Hindlimb muscle (tissue), 1 donor: ENCODE results near the gene BARX1. TPM values are rescaled to one million over a fixed set of nuclear protein-coding genes. Genes with fewer than 3 reads are reported as not detected.
"Not testable (repeated sequence)": the region's sequence is repeated elsewhere in the genome, so short reads cannot be mapped to it uniquely, and the experiment has no call there.

Experiments used
- DNase-seq: peaks from one replicate; pipeline ENCODE4 v3.0.0-alpha.2; 2013
- polyA plus RNA-seq: library from polyadenylated mRNA; unstranded; fragments of 120-200 nt; gene quantifications from one replicate; pipeline ENCODE4 v1.2.1, GENCODE V29; 2013; ENCODE audit not compliant: insufficient read length

BARX1 gene
- polyA plus RNA-seq, 1 donor = not detected

DNA sequence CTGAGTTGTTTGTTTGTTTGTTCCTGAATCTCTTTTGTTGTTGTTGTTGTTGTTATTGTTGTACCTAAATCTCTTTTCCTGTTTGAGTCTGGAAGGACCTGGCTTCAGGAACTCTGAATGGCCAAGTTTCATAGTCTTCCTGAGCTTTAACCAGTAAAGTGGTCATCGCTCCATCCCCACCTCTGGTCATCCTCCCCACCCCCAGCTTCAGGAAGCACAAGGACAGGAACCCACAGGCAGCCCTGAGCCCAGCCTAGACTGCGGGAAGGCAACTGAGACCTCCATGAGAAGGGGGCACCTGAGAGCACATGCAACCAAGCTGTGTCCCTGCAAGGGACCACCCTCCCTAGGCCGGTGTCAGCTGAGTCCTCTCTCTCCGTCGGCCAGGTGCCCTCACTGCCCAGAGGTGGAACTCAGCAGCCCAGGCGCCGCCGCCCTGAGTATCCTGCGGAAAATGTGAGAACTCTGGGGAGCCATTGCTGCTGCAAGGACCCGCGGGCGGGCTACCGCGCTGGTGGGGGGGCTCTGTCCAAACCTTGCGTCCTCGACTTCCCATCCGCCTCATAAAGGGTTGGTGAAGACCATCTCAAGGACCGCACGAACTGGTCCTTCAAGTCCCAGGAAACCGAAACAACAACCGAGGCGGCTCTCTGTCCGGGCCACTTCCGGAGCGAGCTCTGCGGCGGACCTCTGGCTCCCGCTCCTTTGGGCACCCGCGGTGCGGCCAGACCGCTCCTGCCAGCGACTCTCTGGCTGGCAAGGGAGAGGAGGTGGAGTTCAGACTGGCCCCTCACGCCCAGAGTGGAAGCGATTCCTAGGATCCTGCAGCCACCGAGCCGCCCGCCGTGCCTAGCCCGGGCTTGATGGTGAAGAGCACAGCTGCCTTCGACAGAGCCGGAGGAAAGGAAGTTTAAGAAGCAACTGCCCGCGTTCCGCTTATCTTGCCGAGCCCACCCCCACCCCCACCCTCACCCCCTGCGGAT lies 4.2 kb downstream of the BARX1 start:
- no peak for DNase-seq

DNA sequence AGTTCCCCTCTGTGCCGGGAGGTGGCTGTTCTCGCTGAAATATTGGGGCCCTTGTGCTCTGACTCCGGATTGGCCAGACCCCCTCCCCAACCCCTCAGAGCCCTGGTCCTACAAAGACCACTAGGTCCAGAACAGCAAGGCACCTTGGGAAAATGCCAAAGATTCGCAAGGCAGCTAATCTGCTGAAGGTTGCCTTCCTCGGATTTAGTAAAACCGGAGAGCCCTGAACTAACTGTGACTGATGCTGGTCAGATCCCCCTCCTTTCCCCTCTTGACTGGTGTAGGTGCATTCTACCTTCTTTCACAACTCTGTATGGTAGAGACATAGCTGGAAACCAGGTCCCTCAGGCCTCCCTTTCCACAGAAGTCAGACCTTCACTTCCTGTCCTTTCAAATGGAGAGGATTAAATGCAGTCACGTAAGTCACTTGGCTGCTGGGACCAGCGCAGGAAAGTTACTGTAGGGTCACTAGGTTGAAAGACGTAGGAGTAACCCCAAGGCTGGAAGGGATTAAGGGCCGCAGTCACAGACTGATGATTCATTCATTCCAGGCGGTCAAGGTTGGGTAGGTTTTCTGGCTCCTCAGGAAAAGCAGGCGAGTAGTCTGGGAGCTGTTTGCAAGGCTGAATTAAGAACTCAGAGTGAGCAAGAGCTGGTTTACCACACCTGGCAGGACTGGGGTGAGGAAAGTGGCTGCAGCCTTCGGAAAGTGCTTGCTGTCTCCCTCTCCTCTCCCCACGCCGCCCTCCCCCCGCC lies 5.3 kb downstream of the BARX1 start:
- DNase-seq = no peak

DNA sequence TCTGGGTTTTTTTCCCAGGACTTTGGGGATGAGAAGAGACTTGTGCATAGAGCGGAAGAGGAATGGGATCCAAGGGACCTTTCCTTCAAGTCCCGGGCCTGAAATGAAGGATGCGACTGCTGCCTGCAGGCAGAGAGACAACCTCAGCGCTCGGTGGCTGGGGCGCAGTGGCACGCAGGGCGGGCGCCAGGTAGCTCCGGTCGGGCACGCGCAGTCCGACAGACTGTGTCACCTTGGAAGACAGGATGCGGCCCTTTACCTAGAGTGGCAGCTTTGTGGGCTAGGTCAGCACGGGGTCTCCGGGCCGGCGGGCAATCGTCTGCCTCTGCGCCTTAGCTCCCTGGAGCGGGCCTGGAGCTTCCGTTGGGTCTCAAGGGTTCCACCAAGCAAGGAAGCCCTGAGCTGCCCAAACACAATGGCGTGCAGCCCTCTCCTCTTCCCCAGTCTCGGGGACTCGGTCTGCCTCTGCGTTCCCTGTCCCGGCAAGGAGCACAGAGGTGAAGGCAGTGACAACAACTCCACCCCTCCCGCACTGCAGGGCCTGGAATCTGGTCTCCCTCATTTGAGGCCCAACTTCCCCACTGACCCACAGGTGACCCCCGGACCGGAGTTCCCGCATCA lies 6.0 kb downstream of the BARX1 start:
- DNase-seq = no peak

DNA sequence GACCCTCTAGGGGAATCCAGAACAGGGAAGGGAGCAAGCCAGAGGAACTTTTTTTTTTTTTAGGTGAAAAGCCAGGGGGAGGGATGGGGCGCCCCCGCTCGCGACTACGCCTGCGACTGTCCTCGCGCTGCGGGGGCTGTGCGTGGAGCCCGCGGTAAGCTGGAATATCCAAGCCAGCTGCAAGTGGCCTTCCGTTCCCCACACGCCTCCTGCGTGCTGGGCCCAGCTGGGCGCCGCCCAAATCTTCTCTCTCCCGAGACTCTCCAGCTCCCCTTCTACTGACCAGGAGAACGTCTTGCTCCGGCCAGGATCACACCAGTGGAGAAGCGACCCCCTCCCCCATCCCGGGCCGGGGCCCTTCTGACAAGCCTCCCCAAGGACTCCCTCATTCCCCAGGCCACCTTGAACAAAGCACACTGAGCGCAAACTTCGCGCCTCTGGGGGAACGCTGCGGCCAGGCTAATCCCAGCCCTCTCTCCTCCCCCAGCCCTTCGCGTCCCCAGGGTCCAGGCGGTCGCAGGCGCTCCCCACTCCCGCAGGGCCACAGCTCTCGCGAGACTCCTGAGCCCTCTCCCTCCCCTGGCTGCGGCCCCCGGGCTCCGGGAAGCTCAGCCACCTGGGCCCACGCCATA lies 6.6 kb downstream of the BARX1 start:
- DNase-seq = no peak

DNA sequence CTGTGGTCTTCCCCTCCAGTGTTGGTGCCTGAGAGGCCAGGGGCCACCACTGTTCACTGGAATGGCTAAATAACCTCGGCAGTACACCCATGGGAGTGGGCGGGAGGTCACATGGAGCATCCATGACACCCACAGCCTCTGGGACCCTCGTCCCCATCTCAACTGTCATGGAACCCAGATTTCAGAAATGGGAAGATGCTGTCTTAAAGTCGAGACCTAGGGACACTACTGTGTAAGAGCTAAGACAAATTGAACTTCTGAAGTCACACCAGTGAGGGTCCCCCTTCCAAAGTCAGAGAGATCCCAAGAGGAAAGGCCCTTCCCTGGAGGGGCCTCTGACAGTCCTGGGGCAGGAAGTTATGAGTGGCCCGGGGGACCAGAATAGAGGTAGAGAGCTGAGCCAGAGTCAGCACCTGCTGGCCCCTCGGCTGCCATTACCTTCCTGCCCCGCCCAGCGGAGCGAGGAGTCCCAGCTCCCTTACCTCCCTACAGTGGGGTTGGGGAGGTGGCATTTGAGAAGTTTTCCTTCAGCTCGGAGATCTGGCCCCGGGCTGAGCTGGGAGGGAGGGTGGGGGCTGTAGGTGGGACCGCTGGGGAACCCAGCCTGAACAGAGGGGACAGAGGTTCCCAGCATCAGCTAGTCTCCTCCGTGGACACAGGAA lies 7.6 kb downstream of the BARX1 start:
- DNase-seq = no peak

DNA sequence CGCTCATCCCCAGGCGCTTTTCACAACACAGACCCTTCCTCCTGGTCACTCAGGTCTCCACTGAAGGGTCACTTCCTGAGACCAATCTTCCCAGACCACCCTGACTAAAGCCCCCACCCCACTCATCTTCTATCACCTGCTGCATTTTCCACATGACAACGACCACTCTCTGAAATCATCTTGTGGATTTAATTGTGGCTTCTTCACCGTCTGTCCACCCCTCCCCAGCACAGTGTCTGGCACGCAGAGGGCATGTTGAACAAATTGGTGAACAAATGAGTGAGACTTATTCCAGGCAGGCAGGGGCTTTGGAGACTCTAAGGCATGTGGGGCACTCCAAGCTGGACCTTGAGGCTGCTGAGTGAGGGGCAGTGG lies 8.8 kb downstream of the BARX1 start:
- DNase-seq = no peak

DNA sequence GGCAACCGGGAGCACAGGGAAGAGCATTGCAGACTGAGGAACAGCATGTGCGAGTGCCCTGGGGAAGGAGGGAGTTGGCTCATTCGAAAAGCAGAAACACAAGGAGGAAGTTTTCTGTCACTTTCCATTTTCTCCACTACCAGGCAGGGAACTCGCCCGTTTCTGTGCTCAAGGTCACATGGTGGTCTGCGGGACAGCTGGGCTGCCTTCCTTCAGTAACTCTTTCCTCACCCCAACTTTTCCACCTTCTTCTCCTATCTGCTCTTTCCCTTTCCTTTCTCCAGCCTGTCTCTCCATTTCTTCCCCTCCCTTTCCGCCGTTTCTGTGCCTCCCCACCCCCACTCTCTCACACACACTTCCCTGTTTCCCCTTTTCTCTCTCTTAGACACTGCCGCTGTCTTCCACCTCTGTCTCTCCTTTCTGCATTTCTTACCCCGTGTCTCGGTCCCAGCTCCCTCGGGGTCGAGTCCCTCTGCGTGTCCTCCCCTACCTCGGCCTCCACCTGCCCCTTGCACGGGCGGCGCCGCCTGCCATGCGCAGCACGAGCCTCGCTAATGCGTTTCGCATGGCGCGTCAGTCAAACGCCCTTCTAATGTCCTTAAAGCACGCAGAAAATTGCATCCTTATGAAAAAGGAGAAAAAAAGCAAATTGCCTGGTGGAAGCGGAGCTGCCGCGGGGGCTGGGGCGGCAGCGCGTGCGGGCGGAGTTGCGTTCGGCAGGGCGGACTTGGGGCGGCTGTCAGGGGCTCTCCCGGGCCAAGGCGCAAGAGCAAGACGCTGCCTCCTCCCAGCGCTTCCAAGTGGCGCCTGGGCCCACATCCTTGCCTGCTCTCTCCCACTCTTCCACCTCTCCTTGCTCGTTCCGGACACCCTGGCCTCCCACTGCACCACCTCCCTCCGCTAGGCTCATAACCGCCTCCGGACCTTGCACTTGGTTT lies 9.5 kb downstream of the BARX1 start:
- DNase-seq = no peak

DNA sequence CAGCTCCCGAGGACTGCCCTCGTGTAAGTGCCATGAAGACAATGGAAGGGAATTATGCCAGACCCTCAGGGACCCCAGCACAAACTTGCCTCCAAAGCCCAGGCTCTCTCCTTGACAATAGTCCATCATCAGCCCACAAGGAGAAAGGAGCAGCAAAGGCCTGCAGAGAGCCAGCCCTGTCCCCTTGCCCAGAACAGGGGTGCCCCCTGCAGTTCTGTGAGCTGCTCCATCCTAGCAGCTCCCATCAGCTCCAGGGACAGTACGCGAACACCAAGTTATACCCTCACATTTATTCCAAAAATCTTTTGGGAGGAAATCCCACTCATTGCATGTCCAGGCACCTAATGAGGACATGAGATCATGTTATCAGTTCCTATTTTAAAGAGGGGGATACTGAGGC lies 11.1 kb downstream of the BARX1 start:
- no peak for DNase-seq

DNA sequence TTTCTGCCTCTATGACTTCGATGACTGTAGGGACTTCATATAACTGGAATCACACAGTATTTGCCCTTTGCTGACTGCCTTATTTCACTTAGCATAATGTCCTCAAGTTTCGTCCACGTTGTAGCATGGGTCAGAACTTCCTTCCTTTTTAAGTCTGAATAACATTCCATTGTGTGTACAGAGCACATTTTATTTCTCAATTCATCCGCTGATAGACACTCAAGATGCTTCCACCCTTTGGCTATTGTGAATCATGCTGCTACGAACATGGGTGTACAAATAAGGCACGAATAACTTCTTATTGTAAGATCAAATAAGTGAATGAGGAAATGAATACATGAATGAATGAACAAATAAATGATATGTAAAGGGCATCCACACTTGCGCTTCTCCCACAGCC lies 13.0 kb downstream of the BARX1 start:
- DNase-seq = no peak

DNA sequence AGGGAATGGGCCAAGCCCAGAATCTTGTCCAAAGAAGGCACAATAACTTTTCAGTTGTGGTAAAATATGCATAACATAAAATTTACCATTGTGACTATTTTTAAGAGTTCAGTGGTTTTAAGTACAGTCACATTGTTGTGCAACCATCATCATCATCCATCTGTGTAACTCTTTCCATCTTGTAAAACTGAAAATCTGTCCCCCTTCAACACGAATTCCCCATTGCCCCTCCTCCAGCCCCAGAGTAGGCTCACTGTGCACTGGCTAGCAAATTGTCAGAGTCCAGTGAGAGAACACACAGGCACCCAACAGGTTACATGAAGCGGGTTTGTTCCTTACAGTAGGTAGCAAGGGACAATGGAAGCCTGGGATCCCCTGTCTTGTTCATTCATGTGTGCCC lies 13.7 kb downstream of the BARX1 start:
- DNase-seq = no peak

DNA sequence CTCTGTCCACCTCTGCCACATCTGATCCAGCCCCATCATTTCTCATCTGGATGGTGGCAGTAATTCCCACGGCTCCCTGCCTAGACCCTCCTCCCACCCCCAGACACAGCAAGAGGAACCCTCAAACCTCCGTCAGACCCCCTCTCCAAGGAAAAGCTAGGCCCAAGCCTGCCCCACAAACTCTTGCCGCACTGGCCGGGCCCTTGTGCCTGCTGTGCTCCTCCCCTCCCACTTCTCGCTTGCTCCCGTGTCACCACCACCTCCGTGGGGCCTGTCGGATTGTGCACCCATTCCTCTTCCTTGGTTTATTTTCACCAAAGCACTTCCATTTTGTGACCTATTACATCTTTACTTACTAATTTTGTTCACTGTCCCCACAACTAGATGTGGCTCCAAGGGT lies 14.2 kb downstream of the BARX1 start:
- DNase-seq = no peak

DNA sequence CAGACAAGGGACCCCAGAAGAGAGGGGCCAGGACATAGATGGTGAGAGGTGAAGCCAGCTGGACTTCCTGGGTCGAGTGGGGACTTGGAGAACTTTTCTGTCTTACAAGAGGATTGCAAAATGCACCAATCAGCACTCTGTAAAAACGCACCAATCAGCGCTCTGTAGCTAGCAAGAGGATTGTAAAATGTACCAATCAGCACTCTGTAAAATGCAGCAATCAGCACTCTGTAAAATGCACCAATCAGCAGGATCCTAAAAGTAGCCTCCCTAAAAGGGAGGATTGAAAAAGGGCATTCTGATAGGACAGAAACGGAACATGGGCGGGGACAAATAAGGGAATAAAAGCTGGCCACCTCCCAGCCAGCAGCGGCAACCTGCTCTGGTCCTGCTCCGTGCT lies 15.6 kb downstream of the BARX1 start:
- DNase-seq = not testable (repeated sequence)

DNA sequence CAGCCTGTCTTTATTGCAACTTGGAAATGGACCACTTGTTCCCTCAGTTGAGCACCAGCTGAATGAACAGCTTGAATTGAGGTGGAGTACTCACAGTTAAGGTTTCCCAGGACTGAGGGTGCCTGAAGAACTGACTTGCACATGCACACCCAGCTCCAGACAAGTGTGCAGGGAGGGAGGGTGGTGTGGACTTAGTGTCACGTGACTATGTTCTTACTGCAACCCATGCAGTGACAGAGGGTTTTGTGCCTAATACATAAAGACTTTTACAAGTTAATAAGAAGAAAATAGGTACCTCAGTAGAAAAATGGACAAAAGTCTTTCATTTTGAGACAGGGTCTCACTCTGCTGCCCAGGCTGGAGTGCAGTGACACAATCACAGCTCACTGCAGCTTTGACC lies 18.0 kb downstream of the BARX1 start:
- DNase-seq = no peak

DNA sequence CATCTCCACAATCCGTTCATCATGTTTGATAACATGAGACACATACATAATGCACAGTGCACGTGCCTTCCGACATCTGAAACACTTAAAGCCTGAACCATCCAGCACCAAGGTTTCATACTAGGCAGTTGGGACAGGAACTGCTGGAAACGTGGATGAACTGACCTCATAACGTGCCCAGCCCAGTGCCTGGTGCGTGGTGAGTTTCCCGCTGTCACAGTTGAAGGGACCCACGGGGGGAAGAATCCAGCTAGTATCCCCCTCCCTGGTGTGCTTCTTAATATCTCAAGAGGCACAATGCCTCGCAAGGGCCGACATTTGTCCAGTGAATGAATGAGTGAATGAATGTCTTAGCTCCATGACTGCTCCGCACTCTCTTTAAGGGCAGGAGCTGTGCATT lies 23.2 kb downstream of the BARX1 start:
- no peak for DNase-seq

DNA sequence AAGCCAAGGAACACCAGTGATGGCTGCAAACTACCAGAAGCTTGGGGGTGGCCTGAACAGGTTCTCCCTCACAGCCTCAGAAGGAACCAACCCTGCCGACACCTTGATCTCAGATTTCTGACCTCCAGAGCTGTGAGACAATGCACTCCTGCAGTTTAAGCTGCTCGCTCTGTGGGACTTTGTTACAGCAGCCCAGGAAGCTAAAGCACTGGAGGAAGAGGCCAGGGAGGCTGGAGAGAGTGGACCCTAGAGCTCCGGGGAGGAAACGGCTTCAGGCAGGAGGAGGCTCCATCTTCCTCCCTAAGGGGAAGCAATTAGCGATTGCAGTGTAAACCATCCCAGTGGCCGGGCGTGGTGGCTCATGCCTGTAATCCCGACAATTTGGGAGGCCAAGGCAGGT lies 25.1 kb downstream of the BARX1 start:
- no peak for DNase-seq

DNA sequence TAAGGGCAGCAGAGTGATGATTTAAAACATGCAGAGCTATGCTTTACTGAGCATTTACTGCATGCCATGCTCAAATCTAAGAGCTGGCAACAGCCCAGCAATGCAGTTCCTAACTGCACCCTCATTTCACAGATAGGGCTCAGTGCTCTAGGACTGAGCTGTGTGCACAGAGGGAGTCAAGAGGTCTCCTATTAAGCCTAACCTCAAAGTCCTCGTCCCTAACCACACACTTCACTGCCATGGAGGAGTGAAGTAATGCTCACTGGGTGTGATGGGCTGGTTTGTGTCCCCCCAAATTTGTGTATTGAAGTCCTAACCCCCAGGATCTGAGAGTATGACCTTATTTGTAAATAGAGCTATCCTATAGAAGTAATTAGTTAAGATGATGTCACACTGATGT lies 25.9 kb downstream of the BARX1 start:
- DNase-seq = no peak

DNA sequence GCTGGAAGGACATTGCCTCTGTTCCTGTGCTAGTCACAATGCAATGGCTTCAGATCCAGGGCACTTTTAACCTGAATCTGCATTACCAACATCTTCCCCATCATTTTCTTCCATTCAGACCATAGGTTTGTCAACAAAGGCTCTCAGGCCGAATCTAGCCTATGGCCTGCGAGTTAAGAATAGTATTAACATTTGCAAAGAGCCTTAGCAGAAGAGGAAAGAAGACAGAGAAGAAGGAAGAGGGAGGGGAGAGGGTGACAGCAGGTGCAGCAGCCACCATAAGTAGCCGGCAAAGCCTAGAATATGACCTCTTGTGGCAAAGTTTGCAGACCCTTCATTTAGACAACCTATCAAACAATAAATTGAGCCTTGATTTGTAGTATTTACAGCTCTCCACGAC lies 32.6 kb downstream of the BARX1 start:
- DNase-seq = no peak

DNA sequence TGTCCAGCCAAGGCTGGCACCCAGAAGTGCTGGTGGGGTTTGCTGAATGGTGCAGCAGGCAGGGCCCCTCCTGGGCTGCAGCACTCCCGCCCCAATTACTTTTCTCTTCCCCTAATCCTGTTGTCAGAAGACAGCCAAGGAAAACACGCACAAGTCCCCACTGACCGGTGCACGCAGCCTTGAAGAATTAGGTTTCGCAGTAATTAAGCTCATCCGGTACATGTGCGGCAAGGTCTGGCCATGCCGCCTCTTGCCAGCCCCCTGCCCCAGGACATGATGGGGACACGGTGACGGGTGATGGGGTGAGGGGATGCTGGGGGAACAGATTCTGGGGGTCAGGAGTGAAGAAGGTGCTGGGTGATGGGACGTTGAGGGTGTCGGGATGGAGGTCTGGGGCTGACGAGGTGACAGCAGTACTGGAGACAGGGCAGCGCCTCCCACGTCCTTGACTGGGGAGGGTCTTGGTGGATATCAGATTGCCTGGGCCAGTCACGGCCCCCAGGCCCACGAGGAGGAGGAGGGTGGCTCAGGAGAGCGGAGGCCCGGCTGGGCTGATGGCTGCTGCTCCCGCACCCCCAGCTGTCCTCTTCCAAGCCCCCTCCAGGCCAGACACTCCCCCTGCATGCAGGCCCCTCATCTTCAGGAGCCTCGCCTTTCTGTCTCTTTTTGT lies 34.9 kb downstream of the BARX1 start:
- DNase-seq = no peak

DNA sequence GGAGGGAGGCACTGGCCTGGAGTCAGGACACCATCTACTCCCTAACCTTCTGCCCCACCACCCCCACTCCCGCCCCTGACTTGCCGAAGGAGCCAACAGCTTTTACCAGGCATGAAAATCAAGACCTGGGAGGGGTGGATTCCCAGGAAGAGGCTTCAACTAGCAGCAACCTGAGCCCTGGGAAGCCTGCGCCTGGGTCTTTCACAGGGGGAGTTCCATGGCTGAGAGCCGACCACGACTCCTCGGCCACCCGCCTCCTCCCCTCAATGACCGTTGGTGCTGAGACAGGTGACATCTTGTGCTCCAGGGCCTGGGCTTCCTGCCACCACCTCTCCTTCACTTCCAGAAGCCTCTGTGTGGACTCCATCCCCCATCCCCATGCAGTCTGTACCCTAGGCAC lies 37.1 kb downstream of the BARX1 start:
- no peak for DNase-seq

DNA sequence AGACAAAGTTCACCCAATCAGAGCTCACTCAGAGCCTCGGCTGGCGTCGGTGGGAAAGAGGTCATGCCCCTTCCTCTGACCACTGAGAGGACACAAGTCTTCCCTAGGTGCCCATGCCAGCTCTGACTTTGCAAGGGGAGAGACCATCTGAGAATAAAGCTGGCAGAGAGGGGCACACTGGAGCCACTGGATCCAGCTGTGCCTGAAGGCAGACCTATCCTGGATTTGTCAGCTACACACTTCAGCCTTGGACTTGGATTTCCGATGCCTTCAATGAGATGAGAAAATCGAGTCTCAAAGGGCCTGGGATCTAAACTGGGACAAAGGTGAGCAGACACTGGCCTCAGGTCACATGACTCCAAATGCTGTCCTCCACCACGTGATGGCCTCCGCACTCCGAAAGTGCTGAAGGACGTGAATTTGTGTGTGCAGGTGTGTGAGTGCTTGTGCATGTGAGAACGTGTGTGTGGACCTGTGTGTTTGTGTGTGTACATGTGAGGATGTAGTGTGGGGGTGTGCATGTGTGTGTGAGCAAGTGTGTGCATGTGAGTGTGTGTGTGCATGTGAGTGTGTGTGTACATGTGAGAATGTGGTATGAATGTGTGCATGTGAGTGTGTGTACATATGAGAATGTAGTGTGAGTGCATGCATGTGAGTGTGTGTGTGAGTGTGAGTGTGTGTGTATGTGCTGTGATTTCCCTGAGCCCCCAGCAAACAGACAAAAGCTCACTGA lies 37.9 kb downstream of the BARX1 start:
- no peak for DNase-seq
